Endodermal cell (in vitro differentiated cells): ENCODE measurements around the gene CYSLTR1. TPM values are rescaled to one million over a fixed set of nuclear protein-coding genes. Genes with fewer than 3 reads are reported as not detected.

Experiments used
- DNase-seq: peaks from one replicate; pipeline ENCODE4 v3.0.0-alpha.2; 2017
- H3K27ac ChIP-seq: 2 replicates; pipeline ENCODE4 v1.5.1; 2013; ENCODE audit warnings: mild to moderate bottlenecking, low read depth, low read length, moderate library complexity
- H3K27me3 ChIP-seq: 2 replicates; pipeline ENCODE4 v1.6.1; 2013; ENCODE audit warnings: mild to moderate bottlenecking, low read length, moderate library complexity; ENCODE audit not compliant: insufficient read depth, control insufficient read depth, poor library complexity, severe bottlenecking
- H3K36me3 ChIP-seq: 2 replicates; pipeline ENCODE4 v1.7.0; 2013; ENCODE audit warnings: mild to moderate bottlenecking, low read length, moderate library complexity; ENCODE audit not compliant: control insufficient read depth, insufficient read depth
- H3K4me1 ChIP-seq: one replicate; pipeline ENCODE4 v1.7.0; 2013; ENCODE audit warnings: low read length; ENCODE audit not compliant: control insufficient read depth, insufficient read depth
- H3K4me3 ChIP-seq: 2 replicates; pipeline ENCODE4 v1.5.1; 2013; ENCODE audit warnings: mild to moderate bottlenecking, low read length, moderate library complexity
- H3K9ac ChIP-seq: 2 replicates; pipeline ENCODE4 v1.6.1; 2013; ENCODE audit warnings: mild to moderate bottlenecking, low read length, moderate library complexity; ENCODE audit not compliant: poor library complexity, severe bottlenecking; ENCODE audit errors: extremely low read depth
- H3K9me3 ChIP-seq: 2 replicates; pipeline ENCODE4 v1.6.1; 2013; ENCODE audit warnings: mild to moderate bottlenecking, low read length, moderate library complexity; ENCODE audit not compliant: control insufficient read depth
- H3K27ac Mint-ChIP-seq: 2 replicates; pipeline ENCODE4 v1.8.0; 2020; ENCODE audit warnings: mixed read lengths
- H3K27me3 Mint-ChIP-seq: 2 replicates; pipeline ENCODE4 v1.8.0; 2021; ENCODE audit warnings: mild to moderate bottlenecking, mixed read lengths; ENCODE audit not compliant: insufficient read depth
- H3K36me3 Mint-ChIP-seq: 2 replicates; pipeline ENCODE4 v1.8.0; 2020; ENCODE audit warnings: low read depth, mixed read lengths
- H3K4me1 Mint-ChIP-seq: 2 replicates; pipeline ENCODE4 v1.8.0; 2020; ENCODE audit warnings: mixed read lengths
- H3K4me3 Mint-ChIP-seq: 2 replicates; pipeline ENCODE4 v1.8.0; 2020; ENCODE audit warnings: mild to moderate bottlenecking, moderate library complexity, mixed read lengths
- H3K9me3 Mint-ChIP-seq: 2 replicates; pipeline ENCODE4 v1.8.0; 2020; ENCODE audit warnings: mild to moderate bottlenecking, mixed read lengths
- WGBS, 2 experiments: methylation state at CpG; one replicate each; pipeline versions ENCODE4 v1.1.5 to v1.1.7; 2013; ENCODE audit warnings: missing lambda C conversion rate in 2 of 2, mixed read lengths in 1 of 2; ENCODE audit not compliant: insufficient coverage in 1 of 2, insufficient read length in 1 of 2; 5-methylcytosine and 5-hydroxymethylcytosine counted together
- total RNA-seq, 2 donors: library from RNA; stranded (reverse); fragmentation: NEBNext Ultra II Directional in 1 of 2; extraction: Animal tissue kit (Norgen Biotek cat#: 25700) in 1 of 2; gene quantifications; 2 replicates in 1 of 2; 3 replicates in 1 of 2; pipeline ENCODE4 v1.2.1, GENCODE V29; 2021
- TF ChIP-seq, protein P1 (sequence below): fragments of 200-600 bp; sonication (generic); conservative IDR thresholded peaks from 2 replicates; pipeline ENCODE4 v1.5.0; 2021; ENCODE audit warnings: antibody characterized with exemption, mild to moderate bottlenecking

Gene CYSLTR1
- total RNA-seq, 2 donors from 2014 or later, result 0.11 to 0.24 TPM

DNA sequence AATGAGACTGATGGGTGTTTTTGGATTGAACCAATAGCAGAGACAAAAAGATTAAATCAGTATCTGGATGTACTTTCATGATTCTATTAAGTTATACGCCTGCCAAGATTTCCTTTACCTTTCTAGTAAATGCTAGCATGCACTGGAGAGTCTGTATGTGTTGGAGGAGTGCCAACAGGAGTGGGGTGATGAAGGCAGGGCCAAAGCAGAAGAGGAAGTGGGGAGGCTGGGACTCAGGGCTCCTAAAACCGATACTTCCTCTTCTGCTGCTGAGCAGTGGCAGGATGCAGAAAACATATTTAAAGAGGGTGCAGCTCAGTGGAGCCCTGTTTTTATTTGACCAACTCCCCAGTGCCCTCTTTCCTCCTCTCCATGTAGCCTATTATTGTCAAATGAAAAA lies 5.6 kb downstream of the CYSLTR1 start:
- peaks cover 47% of the 10 kb centered on the region for H3K9me3 Mint-ChIP-seq
- whole genome bisulfite sequencing, 2 experiments, result 88% methylated on average over 2 of the region's 2 CpGs; no CpG with 5 or more reads in 1 of the 2 experiments
- no peaks in the 10 kb centered on the region for H3K4me1 ChIP-seq
- H3K27ac Mint-ChIP-seq, result no peak overlapping the region
- H3K27ac ChIP-seq, result no peak overlapping the region
- DNase-seq, result no peak
- no peaks in the 10 kb centered on the region for H3K36me3 Mint-ChIP-seq
- H3K36me3 ChIP-seq, result no peaks in the 10 kb centered on the region
- H3K4me1 Mint-ChIP-seq, result no peaks in the 10 kb centered on the region
- no peak overlapping the region for H3K4me3 ChIP-seq
- H3K9ac ChIP-seq, result no peak overlapping the region
- no peak overlapping the region for H3K4me3 Mint-ChIP-seq
- H3K27me3 ChIP-seq, result no peaks in the 10 kb centered on the region
- H3K27me3 Mint-ChIP-seq, result no peaks in the 10 kb centered on the region
- no peaks in the 10 kb centered on the region for H3K9me3 ChIP-seq
- TF ChIP-seq, protein P1, sequence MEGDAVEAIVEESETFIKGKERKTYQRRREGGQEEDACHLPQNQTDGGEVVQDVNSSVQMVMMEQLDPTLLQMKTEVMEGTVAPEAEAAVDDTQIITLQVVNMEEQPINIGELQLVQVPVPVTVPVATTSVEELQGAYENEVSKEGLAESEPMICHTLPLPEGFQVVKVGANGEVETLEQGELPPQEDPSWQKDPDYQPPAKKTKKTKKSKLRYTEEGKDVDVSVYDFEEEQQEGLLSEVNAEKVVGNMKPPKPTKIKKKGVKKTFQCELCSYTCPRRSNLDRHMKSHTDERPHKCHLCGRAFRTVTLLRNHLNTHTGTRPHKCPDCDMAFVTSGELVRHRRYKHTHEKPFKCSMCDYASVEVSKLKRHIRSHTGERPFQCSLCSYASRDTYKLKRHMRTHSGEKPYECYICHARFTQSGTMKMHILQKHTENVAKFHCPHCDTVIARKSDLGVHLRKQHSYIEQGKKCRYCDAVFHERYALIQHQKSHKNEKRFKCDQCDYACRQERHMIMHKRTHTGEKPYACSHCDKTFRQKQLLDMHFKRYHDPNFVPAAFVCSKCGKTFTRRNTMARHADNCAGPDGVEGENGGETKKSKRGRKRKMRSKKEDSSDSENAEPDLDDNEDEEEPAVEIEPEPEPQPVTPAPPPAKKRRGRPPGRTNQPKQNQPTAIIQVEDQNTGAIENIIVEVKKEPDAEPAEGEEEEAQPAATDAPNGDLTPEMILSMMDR, result no peak

GRCh38 chrX:78316265-78316664 lies 11.1 kb downstream of the CYSLTR1 start:
- Histone ChIP-seq H3K36me3 (no peaks in the 10 kb centered on the region), H3K4me1 (no peaks in the 10 kb centered on the region), H3K9me3 (no peaks in the 10 kb centered on the region), H3K4me3 (no peak overlapping the region), H3K27ac (no peak overlapping the region), H3K9ac (no peak overlapping the region), H3K27me3 (no peaks in the 10 kb centered on the region)
- Mint-ChIP-seq H3K4me1 (no peaks in the 10 kb centered on the region), H3K4me3 (no peak overlapping the region), H3K27me3 (no peaks in the 10 kb centered on the region), H3K36me3 (no peaks in the 10 kb centered on the region), H3K27ac (no peak overlapping the region), H3K9me3 (peaks cover 64% of the 10 kb centered on the region)
- TF ChIP-seq, protein P1, result no peak
- no peak for DNase-seq
- 95 to 100% methylated on average over 1 to 2 of the region's 2 CpGs for WGBS, 2 experiments

DNA sequence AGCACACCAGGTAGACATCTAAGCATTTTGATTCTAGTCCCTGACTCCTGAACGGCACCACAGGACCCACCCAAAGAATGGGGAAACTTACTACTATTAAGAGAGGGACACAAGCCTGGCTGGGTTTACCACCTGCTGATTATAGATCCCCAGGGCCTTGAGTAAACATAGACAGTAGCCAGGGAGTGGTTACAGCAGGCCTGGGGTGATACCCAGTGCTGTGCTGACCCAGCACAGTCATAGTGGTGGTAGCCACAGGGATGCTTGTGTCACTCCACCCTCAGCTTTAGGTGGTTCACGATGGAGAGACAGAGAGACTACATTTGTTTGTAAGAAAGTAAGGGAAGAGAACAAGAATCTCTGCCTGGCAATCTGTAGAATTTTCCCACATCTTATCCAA lies 11.7 kb downstream of the CYSLTR1 start:
- H3K36me3 Mint-ChIP-seq, result no peaks in the 10 kb centered on the region
- TF ChIP-seq, protein P1, result no peak
- no peak overlapping the region for H3K9ac ChIP-seq
- H3K36me3 ChIP-seq, result no peaks in the 10 kb centered on the region
- H3K9me3 Mint-ChIP-seq, result peaks cover 59% of the 10 kb centered on the region
- H3K9me3 ChIP-seq, result no peaks in the 10 kb centered on the region
- H3K27ac Mint-ChIP-seq, result no peak overlapping the region
- 92% methylated on average over 1 of the region's 2 CpGs; no CpG with 5 or more reads in 1 of the 2 experiments for WGBS, 2 experiments
- H3K4me1 Mint-ChIP-seq, result no peaks in the 10 kb centered on the region
- no peak overlapping the region for H3K4me3 Mint-ChIP-seq
- H3K4me1 ChIP-seq, result no peaks in the 10 kb centered on the region
- H3K27ac ChIP-seq, result no peak overlapping the region
- no peaks in the 10 kb centered on the region for H3K27me3 ChIP-seq
- DNase-seq, result no peak
- H3K4me3 ChIP-seq, result no peak overlapping the region
- no peaks in the 10 kb centered on the region for H3K27me3 Mint-ChIP-seq
